Activated naive CD8-positive, alpha-beta T cell treated with anti-CD3 and anti-CD28 coated beads, Interleukin-2, amount 50 U/mL, for 24 hours (primary cell): Measurements from ENCODE around the gene BMP6.
A peak's percentile ranks its signal among the peaks of the same experiment; 100 is the strongest.

ENCODE experiments used
- ATAC-seq: fragments of 150-1000 bp; cut with Tn5 transposase; one replicate; pipeline ENCODE4 v1.10.0; 2021
- DNase-seq: peaks from one replicate; pipeline ENCODE4 v3.0.0; 2021
- H3K27ac Mint-ChIP-seq: one replicate; pipeline ENCODE4 v1.8.0; 2021; ENCODE audit warnings: mild to moderate bottlenecking, mixed read lengths
- H3K27me3 Mint-ChIP-seq: one replicate; pipeline ENCODE4 v1.8.0; 2021; ENCODE audit warnings: mixed read lengths
- H3K36me3 Mint-ChIP-seq: one replicate; pipeline ENCODE4 v1.8.0; 2021; ENCODE audit warnings: low read depth, mixed read lengths
- H3K4me1 Mint-ChIP-seq: one replicate; pipeline ENCODE4 v1.8.0; 2021; ENCODE audit warnings: mixed read lengths
- H3K4me3 Mint-ChIP-seq: one replicate; pipeline ENCODE4 v1.8.0; 2021; ENCODE audit warnings: mild to moderate bottlenecking, moderate library complexity, mixed read lengths
- H3K9me3 Mint-ChIP-seq: one replicate; pipeline ENCODE4 v1.8.0; 2021; ENCODE audit warnings: mixed read lengths

BMP6 gene

GRCh38 chr6:7781240-7781639 lies 55.3 kb downstream of the BMP6 start:
- H3K27ac Mint-ChIP-seq: no peak overlapping the region
- no peak overlapping the region for H3K4me3 Mint-ChIP-seq
- no peaks in the 10 kb centered on the region for H3K9me3 Mint-ChIP-seq

GRCh38 chr6:7784248-7784647 lies 58.3 kb downstream of the BMP6 start:
- Mint-ChIP-seq H3K9me3 (no peaks in the 10 kb centered on the region), H3K27ac (no peak overlapping the region), H3K4me1 (no peaks in the 10 kb centered on the region), H3K27me3 (peaks cover 23% of the 10 kb centered on the region), H3K4me3 (no peak overlapping the region), H3K36me3 (no peaks in the 10 kb centered on the region)
- DNase-seq (no peak), ATAC-seq (no peak)

More at GRCh38 chr6:7781240-7781639, 55.3 kb downstream of the BMP6 start:
- DNase-seq (no peak), ATAC-seq (no peak)
- Mint-ChIP-seq H3K27me3 (peaks cover 21% of the 10 kb centered on the region), H3K4me1 (no peaks in the 10 kb centered on the region), H3K36me3 (no peaks in the 10 kb centered on the region)

- no peak overlapping the region for H3K27ac Mint-ChIP-seq
- no peaks in the 10 kb centered on the region for H3K9me3 Mint-ChIP-seq
- no peak for ATAC-seq
- no peak overlapping the region for H3K4me3 Mint-ChIP-seq
- peaks cover 23% of the 10 kb centered on the region for H3K27me3 Mint-ChIP-seq
- H3K4me1 Mint-ChIP-seq: no peaks in the 10 kb centered on the region
- H3K36me3 Mint-ChIP-seq: no peaks in the 10 kb centered on the region
- DNase-seq: no peak
These were observed 58.8 kb downstream of the BMP6 start for GRCh38 chr6:7784706-7785105.

GRCh38 chr6:7785243-7786035 lies 59.5 kb downstream of the BMP6 start:
- DNase-seq: no peak
- ATAC-seq: no peak
- H3K9me3 Mint-ChIP-seq: no peaks in the 10 kb centered on the region
- H3K36me3 Mint-ChIP-seq: no peaks in the 10 kb centered on the region
- no peak overlapping the region for H3K27ac Mint-ChIP-seq
- no peaks in the 10 kb centered on the region for H3K4me1 Mint-ChIP-seq
- H3K4me3 Mint-ChIP-seq: no peak overlapping the region
- peaks cover 25% of the 10 kb centered on the region for H3K27me3 Mint-ChIP-seq

GRCh38 chr6:7786214-7786661 lies 60.3 kb downstream of the BMP6 start:
- H3K27me3 Mint-ChIP-seq: peaks cover 33% of the 10 kb centered on the region
- H3K9me3 Mint-ChIP-seq: no peaks in the 10 kb centered on the region
- H3K4me3 Mint-ChIP-seq: no peak overlapping the region
- DNase-seq (no peak), ATAC-seq (no peak)
- H3K27ac Mint-ChIP-seq: no peak overlapping the region
- H3K36me3 Mint-ChIP-seq: no peaks in the 10 kb centered on the region
- H3K4me1 Mint-ChIP-seq: no peaks in the 10 kb centered on the region

- H3K9me3 Mint-ChIP-seq: no peaks in the 10 kb centered on the region
- no peak overlapping the region for H3K27ac Mint-ChIP-seq
- no peaks in the 10 kb centered on the region for H3K36me3 Mint-ChIP-seq
- H3K4me3 Mint-ChIP-seq: no peak overlapping the region
- peaks cover 32% of the 10 kb centered on the region for H3K27me3 Mint-ChIP-seq
- H3K4me1 Mint-ChIP-seq: no peaks in the 10 kb centered on the region
- DNase-seq (no peak), ATAC-seq (no peak)
These were observed 61.3 kb downstream of the BMP6 start for GRCh38 chr6:7787137-7787608.

GRCh38 chr6:7787731-7788130 lies 61.8 kb downstream of the BMP6 start:
- ATAC-seq: no peak
- H3K9me3 Mint-ChIP-seq: no peaks in the 10 kb centered on the region
- H3K4me1 Mint-ChIP-seq: no peaks in the 10 kb centered on the region
- no peak for DNase-seq
- peaks cover 29% of the 10 kb centered on the region for H3K27me3 Mint-ChIP-seq
- H3K36me3 Mint-ChIP-seq: no peaks in the 10 kb centered on the region
- no peak overlapping the region for H3K27ac Mint-ChIP-seq
- no peak overlapping the region for H3K4me3 Mint-ChIP-seq

- Mint-ChIP-seq H3K4me3 (no peak overlapping the region), H3K9me3 (no peaks in the 10 kb centered on the region), H3K36me3 (no peaks in the 10 kb centered on the region), H3K27ac (no peak overlapping the region), H3K4me1 (no peaks in the 10 kb centered on the region), H3K27me3 (peaks cover 37% of the 10 kb centered on the region)
- DNase-seq: no peak
- ATAC-seq: no peak
These were observed 68.6 kb downstream of the BMP6 start for GRCh38 chr6:7794509-7794908.

- Mint-ChIP-seq H3K9me3 (no peaks in the 10 kb centered on the region), H3K4me1 (no peaks in the 10 kb centered on the region), H3K27me3 (peaks cover 27% of the 10 kb centered on the region), H3K4me3 (no peak overlapping the region), H3K27ac (no peak overlapping the region), H3K36me3 (no peaks in the 10 kb centered on the region)
- ATAC-seq (no peak), DNase-seq (no peak)
These were observed 71.5 kb downstream of the BMP6 start for GRCh38 chr6:7797386-7797785.

- Mint-ChIP-seq H3K4me3 (no peak overlapping the region), H3K4me1 (peaks cover 4% of the 10 kb centered on the region), H3K27me3 (peaks cover 30% of the 10 kb centered on the region), H3K36me3 (no peaks in the 10 kb centered on the region), H3K9me3 (no peaks in the 10 kb centered on the region), H3K27ac (no peak overlapping the region)
- ATAC-seq (no peak), DNase-seq (no peak)
These were observed 72.9 kb downstream of the BMP6 start for GRCh38 chr6:7798751-7799150.

- DNase-seq (no peak), ATAC-seq (no peak)
- peaks cover 4% of the 10 kb centered on the region for H3K4me1 Mint-ChIP-seq
- no peak overlapping the region for H3K4me3 Mint-ChIP-seq
- H3K27me3 Mint-ChIP-seq: peaks cover 32% of the 10 kb centered on the region
- no peaks in the 10 kb centered on the region for H3K36me3 Mint-ChIP-seq
- H3K9me3 Mint-ChIP-seq: no peaks in the 10 kb centered on the region
- H3K27ac Mint-ChIP-seq: no peak overlapping the region
These were observed 76.8 kb downstream of the BMP6 start for GRCh38 chr6:7802662-7803061.

- Mint-ChIP-seq H3K4me1 (peaks cover 4% of the 10 kb centered on the region), H3K36me3 (no peaks in the 10 kb centered on the region), H3K4me3 (no peak overlapping the region), H3K27ac (no peak overlapping the region), H3K9me3 (no peaks in the 10 kb centered on the region), H3K27me3 (peaks cover 34% of the 10 kb centered on the region)
- ATAC-seq (peak; percentile 95), DNase-seq (no peak)
These were observed 77.3 kb downstream of the BMP6 start for GRCh38 chr6:7803214-7803613.

GRCh38 chr6:7805078-7805849 lies 79.4 kb downstream of the BMP6 start:
- Mint-ChIP-seq H3K4me1 (peaks cover 4% of the 10 kb centered on the region), H3K27me3 (peaks cover 42% of the 10 kb centered on the region), H3K9me3 (no peaks in the 10 kb centered on the region), H3K36me3 (no peaks in the 10 kb centered on the region), H3K27ac (no peak overlapping the region), H3K4me3 (no peak overlapping the region)
- ATAC-seq (no peak), DNase-seq (no peak)

- H3K27me3 Mint-ChIP-seq: peaks cover 44% of the 10 kb centered on the region
- no peak overlapping the region for H3K27ac Mint-ChIP-seq
- DNase-seq (no peak), ATAC-seq (no peak)
- no peaks in the 10 kb centered on the region for H3K36me3 Mint-ChIP-seq
- no peak overlapping the region for H3K4me3 Mint-ChIP-seq
- peaks cover 4% of the 10 kb centered on the region for H3K4me1 Mint-ChIP-seq
- H3K9me3 Mint-ChIP-seq: no peaks in the 10 kb centered on the region
These were observed 79.9 kb downstream of the BMP6 start for GRCh38 chr6:7805850-7806214.

- no peaks in the 10 kb centered on the region for H3K9me3 Mint-ChIP-seq
- no peak overlapping the region for H3K4me3 Mint-ChIP-seq
- DNase-seq (no peak), ATAC-seq (no peak)
- H3K27me3 Mint-ChIP-seq: peaks cover 38% of the 10 kb centered on the region
- peaks cover 4% of the 10 kb centered on the region for H3K4me1 Mint-ChIP-seq
- no peaks in the 10 kb centered on the region for H3K36me3 Mint-ChIP-seq
- H3K27ac Mint-ChIP-seq: no peak overlapping the region
These were observed 80.8 kb downstream of the BMP6 start for GRCh38 chr6:7806711-7807110.
